Gastroesophageal sphincter (tissue), 4 donors: ENCODE data around the gene PXK. TPM values are rescaled to one million over a fixed set of nuclear protein-coding genes. Genes with fewer than 3 reads are reported as not detected.
A peak's percentile ranks its signal among the peaks of the same experiment; 100 is the strongest.

Experiments used
- ATAC-seq: fragments of 150-250 bp; one replicate; pipeline ENCODE4 v1.9.1; 2016; ENCODE audit warnings: mild to moderate bottlenecking, moderate library complexity
- H3K27ac ChIP-seq, 4 donors: fragments of 200-600 bp; sonication (generic) in 3 of 4; 1 replicate in 3 of 4; 2 replicates in 1 of 4; pipeline ENCODE4 v1.5.1; 2016 to 2019
- H3K27me3 ChIP-seq: fragments of 200-600 bp; sonication (generic); one replicate; pipeline ENCODE4 v1.5.1; 2019
- H3K36me3 ChIP-seq, 2 donors: fragments of 200-600 bp; sonication (generic); one replicate each; pipeline ENCODE4 v1.5.1; 2019; ENCODE audit warnings: control low read depth in 1 of 2
- H3K4me1 ChIP-seq, 3 donors: fragments of 200-600 bp; sonication (generic); 1 replicate in 2 of 3; 2 replicates in 1 of 3; pipeline ENCODE4 v1.5.1; 2016 to 2019; ENCODE audit warnings: control low read depth in 2 of 3
- H3K4me3 ChIP-seq, 2 donors: fragments of 200-600 bp; sonication (generic); one replicate each; pipeline ENCODE4 v1.5.1; 2019; ENCODE audit warnings: mild to moderate bottlenecking in 1 of 2, moderate library complexity in 1 of 2
- H3K9me3 ChIP-seq, 3 donors: fragments of 200-600 bp; sonication (generic); one replicate each; pipeline ENCODE4 v1.5.1; 2017 to 2019; ENCODE audit warnings: control low read depth in 2 of 3
- CTCF ChIP-seq, 4 experiments: fragments of 200-600 bp in 2 of 4; fragments of 450-650 bp in 2 of 4; sonication (generic) in 1 of 4; IDR thresholded peaks; one replicate each; pipeline ENCODE4 v1.5.1; 2017 to 2019; ENCODE audit warnings: antibody characterized with exemption in 4 of 4, mild to moderate bottlenecking in 2 of 4, moderate library complexity in 2 of 4
- EP300 ChIP-seq: sonication (generic); formaldehyde crosslinking; IDR thresholded peaks from one replicate; pipeline ENCODE4 v1.6.1; 2017; ENCODE audit warnings: antibody characterized with exemption, mild to moderate bottlenecking
- POLR2A ChIP-seq, 2 donors: fragments of 450-650 bp; IDR thresholded peaks; one replicate each; pipeline ENCODE4 v1.6.1; 2017; ENCODE audit warnings: antibody characterized with exemption in 2 of 2, mild to moderate bottlenecking in 2 of 2, moderate library complexity in 1 of 2
- POLR2AphosphoS5 ChIP-seq: sonication (generic); formaldehyde crosslinking; IDR thresholded peaks from one replicate; pipeline ENCODE4 v1.6.1; 2017; ENCODE audit warnings: antibody characterized with exemption
- WGBS, 2 donors: methylation state at CpG; one replicate each; pipeline ENCODE4 v1.1.5; 2018; ENCODE audit warnings: low coverage in 1 of 2; 5-methylcytosine and 5-hydroxymethylcytosine counted together
- total RNA-seq, 4 donors: library from RNA; depleted of rRNA; stranded (reverse); fragments of >200 nt; gene quantifications; one replicate each; pipeline ENCODE4 v1.1.0, GENCODE V29; 2016

Gene PXK
- total RNA-seq, 4 donors from 2014 or later = 29.3 to 41.0 (median 34.4) TPM

GRCh38 chr3:58416191-58416590 is 83.5 kb downstream of the PXK start:
- Histone ChIP-seq H3K27ac (no peak overlapping the region), H3K27me3 (no peaks in the 10 kb centered on the region), H3K4me3 (no peak overlapping the region), H3K4me1 (peaks cover 0 to 20% (median 0%) of the 10 kb centered on the region in 3 donors), H3K9me3 (no peaks in the 10 kb centered on the region), H3K36me3 (peaks cover 0 to 41% of the 10 kb centered on the region in 2 donors)
- no peak for TF ChIP-seq POLR2AphosphoS5
- 82% methylated on average over 2 of the region's 2 CpGs; no CpG with 5 or more reads in 1 of the 2 donors for WGBS, 2 donors
- no peak for ATAC-seq

- Histone ChIP-seq H3K36me3 (peaks cover 0 to 41% of the 10 kb centered on the region in 2 donors), H3K4me1 (peaks cover 0 to 23% (median 0%) of the 10 kb centered on the region in 3 donors), H3K9me3 (no peaks in the 10 kb centered on the region), H3K27ac (no peak overlapping the region), H3K4me3 (no peak overlapping the region), H3K27me3 (no peaks in the 10 kb centered on the region)
- 92 to 100% methylated on average over 2 of the region's 2 CpGs for WGBS, 2 donors
- TF ChIP-seq POLR2AphosphoS5 = no peak
- TF ChIP-seq EP300 = no peak
- TF ChIP-seq CTCF (IDR thresholded peaks at IDR 0.05) = no peak
- no peak for ATAC-seq
These were observed 84.4 kb downstream of the PXK start for GRCh38 chr3:58417075-58417474.

- H3K27ac ChIP-seq = no peak overlapping the region
These were observed 85.5 kb downstream of the PXK start for GRCh38 chr3:58418227-58418626.

DNA sequence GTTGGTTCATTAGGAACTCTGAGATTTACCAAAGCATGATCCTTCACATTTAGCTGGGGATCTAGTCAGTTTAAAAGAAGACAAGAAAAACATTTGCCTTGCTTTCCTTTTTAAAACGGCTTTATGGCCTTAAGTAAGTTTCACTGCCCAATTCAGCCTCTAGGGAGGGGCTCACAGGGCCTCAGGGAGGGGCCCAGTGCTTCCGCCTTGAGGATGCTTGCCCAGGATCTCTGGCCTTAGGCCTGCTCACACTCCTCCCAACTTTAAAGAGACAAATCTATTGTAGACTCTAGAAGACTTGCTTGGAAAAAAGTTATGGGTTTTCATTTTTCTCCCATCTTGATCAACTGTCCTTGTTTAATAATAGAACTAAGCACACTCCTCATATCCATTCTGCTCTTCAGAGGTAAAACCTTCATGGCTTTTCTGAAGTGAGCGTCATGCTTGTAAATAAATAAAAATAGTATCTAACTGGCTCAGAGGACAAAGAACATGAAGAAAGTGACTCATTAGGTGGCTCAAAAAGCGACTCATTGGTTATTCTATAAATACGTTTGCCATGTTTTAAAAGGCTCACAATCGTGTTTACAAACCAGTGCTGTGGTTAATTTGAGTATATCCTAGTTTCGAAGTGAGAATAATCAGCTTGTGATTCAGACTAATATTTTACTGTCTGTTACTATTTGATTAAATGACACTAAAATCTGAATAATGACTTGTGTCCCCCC is 87.3 kb downstream of the PXK start:
- Histone ChIP-seq H3K36me3 (peaks cover 0 to 55% of the 10 kb centered on the region in 2 donors), H3K9me3 (no peaks in the 10 kb centered on the region), H3K27ac (peak overlapping the region in 3 of 4 donors; percentile 67 to 75 (median 69)), H3K27me3 (no peaks in the 10 kb centered on the region), H3K4me1 (peaks cover 0 to 27% (median 0%) of the 10 kb centered on the region in 3 donors), H3K4me3 (no peak overlapping the region)
- no peak for TF ChIP-seq POLR2AphosphoS5
- peak in 1 of 4 experiments; percentile 8 for TF ChIP-seq CTCF (IDR thresholded peaks at IDR 0.05)
- TF ChIP-seq POLR2A (IDR thresholded peaks at IDR 0.05) = no peak
- no peak for TF ChIP-seq EP300
- ATAC-seq = peak; percentile 85
- WGBS, 2 donors = 41 to 56% methylated on average over 7 of the region's 7 CpGs

More at GRCh38 chr3:58418227-58418626, 85.5 kb downstream of the PXK start:
- H3K36me3 ChIP-seq = peaks cover 0 to 41% of the 10 kb centered on the region in 2 donors
- peaks cover 0 to 30% (median 0%) of the 10 kb centered on the region in 3 donors for H3K4me1 ChIP-seq
- WGBS, 2 donors = 89 to 93% methylated on average over 3 to 6 of the region's 6 CpGs
- H3K9me3 ChIP-seq = no peaks in the 10 kb centered on the region
- no peak overlapping the region for H3K4me3 ChIP-seq
- TF ChIP-seq EP300 (no peak), CTCF (IDR thresholded peaks at IDR 0.05) (no peak), POLR2AphosphoS5 (no peak), POLR2A (IDR thresholded peaks at IDR 0.05) (no peak)
- no peak for ATAC-seq
- H3K27me3 ChIP-seq = no peaks in the 10 kb centered on the region

DNA sequence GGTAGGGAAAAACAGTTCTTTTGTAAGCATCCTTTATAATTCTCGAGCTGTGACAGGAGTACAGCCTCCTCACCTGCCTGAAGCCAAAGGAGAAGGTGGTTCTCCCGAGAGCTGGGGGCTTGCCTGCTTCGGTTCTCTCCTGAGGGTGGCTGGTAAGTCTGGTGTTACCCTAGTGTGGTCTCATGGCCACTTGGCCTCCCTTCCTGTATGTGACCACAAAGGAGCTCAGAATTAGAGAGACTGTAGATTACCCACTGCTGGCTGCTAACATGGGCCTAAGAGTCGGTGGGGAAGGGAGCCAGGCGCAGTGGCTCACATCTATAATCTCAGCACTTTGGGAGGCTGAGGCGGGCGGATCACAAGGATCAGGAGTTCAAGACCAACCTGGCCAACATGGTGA is 88.3 kb downstream of the PXK start:
- no peaks in the 10 kb centered on the region for H3K27me3 ChIP-seq
- ATAC-seq = no peak
- peaks cover 0 to 65% of the 10 kb centered on the region in 2 donors for H3K36me3 ChIP-seq
- peak overlapping the region in 1 of 4 donors; percentile 51 for H3K27ac ChIP-seq
- WGBS, 2 donors = 95 to 100% methylated on average over 2 to 6 of the region's 7 CpGs
- no peak for TF ChIP-seq CTCF (IDR thresholded peaks at IDR 0.05)
- no peak for TF ChIP-seq POLR2A (IDR thresholded peaks at IDR 0.05)
- TF ChIP-seq EP300 = no peak
- TF ChIP-seq POLR2AphosphoS5 = no peak
- peaks cover 0 to 31% (median 0%) of the 10 kb centered on the region in 3 donors for H3K4me1 ChIP-seq
- no peak overlapping the region for H3K4me3 ChIP-seq
- H3K9me3 ChIP-seq = no peaks in the 10 kb centered on the region
